Measurements from ENCODE around the gene INAFM2. TPM values are rescaled to one million over a fixed set of nuclear protein-coding genes. Genes with fewer than 3 reads are reported as not detected.

INAFM2 gene
- total and polyA plus RNA-seq, 4 donors = 3.3 to 5.7 (median 4.4) TPM

DNA sequence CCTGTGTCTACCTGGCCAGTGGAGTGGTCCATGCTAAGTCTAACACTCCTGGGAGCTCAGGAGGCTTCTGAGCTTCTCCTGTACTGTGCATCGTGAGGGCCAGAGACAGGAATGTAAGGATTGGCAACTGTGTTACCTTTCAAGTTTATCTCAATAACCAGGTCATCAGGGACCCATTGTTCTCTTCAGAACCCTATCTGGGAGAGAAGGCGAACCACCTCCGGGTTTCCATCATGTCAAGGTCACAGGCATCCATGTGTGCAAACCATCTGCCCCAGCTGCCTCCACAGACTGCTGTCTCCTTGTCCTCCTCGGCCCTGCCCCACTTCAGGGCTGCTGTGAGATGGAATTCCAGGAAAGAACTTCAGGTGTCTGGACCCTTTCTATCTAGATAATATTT, 46.6 kb upstream of the INAFM2 start:
- Histone ChIP-seq H3K4me3 (ENCODE audit: low read depth in 1 of 3, low read length in 3 of 3) (no peak overlapping the region), H3K4me1 (ENCODE audit: control insufficient read depth in 4 of 4, insufficient read depth in 4 of 4, low read length in 3 of 4) (peaks cover 3 to 15% (median 10%) of the 10 kb centered on the region in 4 donors), H3K27ac (ENCODE audit: low read depth in 1 of 2, low read length in 2 of 2) (no peak overlapping the region), H3K9me3 (ENCODE audit: control insufficient read depth in 4 of 4, low read length in 3 of 4) (no peaks in the 10 kb centered on the region), H3K9ac (ENCODE audit: low read depth in 1 of 2, low read length in 2 of 2) (no peak overlapping the region), H3K36me3 (ENCODE audit: control insufficient read depth in 4 of 4, insufficient read depth in 3 of 4, low read depth in 1 of 4, low read length in 3 of 4) (no peaks in the 10 kb centered on the region), H3K27me3 (ENCODE audit: control insufficient read depth in 4 of 4, insufficient read depth in 4 of 4, low read length in 3 of 4) (peaks cover 0 to 8% (median 2%) of the 10 kb centered on the region in 4 donors)
- TF ChIP-seq ZBTB33 (IDR thresholded peaks at IDR 0.05) = no peak
- no peak for TF ChIP-seq RAD21 (IDR thresholded peaks at IDR 0.05)
- TF ChIP-seq ATF3 (IDR thresholded peaks at IDR 0.05) = no peak
- TF ChIP-seq, protein P1, sequence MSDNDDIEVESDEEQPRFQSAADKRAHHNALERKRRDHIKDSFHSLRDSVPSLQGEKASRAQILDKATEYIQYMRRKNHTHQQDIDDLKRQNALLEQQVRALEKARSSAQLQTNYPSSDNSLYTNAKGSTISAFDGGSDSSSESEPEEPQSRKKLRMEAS (IDR thresholded peaks at IDR 0.05) = no peak
- TF ChIP-seq TAF1 (conservative IDR thresholded peaks at IDR 0.05) = no peak
- TF ChIP-seq, protein P2, sequence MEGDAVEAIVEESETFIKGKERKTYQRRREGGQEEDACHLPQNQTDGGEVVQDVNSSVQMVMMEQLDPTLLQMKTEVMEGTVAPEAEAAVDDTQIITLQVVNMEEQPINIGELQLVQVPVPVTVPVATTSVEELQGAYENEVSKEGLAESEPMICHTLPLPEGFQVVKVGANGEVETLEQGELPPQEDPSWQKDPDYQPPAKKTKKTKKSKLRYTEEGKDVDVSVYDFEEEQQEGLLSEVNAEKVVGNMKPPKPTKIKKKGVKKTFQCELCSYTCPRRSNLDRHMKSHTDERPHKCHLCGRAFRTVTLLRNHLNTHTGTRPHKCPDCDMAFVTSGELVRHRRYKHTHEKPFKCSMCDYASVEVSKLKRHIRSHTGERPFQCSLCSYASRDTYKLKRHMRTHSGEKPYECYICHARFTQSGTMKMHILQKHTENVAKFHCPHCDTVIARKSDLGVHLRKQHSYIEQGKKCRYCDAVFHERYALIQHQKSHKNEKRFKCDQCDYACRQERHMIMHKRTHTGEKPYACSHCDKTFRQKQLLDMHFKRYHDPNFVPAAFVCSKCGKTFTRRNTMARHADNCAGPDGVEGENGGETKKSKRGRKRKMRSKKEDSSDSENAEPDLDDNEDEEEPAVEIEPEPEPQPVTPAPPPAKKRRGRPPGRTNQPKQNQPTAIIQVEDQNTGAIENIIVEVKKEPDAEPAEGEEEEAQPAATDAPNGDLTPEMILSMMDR (IDR thresholded peaks at IDR 0.05; ENCODE audit: low read depth, low read length, missing input control) = no peak
- TF ChIP-seq FOXA1 (IDR thresholded peaks at IDR 0.05) = no peak
- no peak for TF ChIP-seq FOXA2 (IDR thresholded peaks at IDR 0.05)
- no peak for TF ChIP-seq NR2F2 (IDR thresholded peaks at IDR 0.05)
- TF ChIP-seq RXRA (IDR thresholded peaks at IDR 0.05) = no peak
- TF ChIP-seq, protein P3, sequence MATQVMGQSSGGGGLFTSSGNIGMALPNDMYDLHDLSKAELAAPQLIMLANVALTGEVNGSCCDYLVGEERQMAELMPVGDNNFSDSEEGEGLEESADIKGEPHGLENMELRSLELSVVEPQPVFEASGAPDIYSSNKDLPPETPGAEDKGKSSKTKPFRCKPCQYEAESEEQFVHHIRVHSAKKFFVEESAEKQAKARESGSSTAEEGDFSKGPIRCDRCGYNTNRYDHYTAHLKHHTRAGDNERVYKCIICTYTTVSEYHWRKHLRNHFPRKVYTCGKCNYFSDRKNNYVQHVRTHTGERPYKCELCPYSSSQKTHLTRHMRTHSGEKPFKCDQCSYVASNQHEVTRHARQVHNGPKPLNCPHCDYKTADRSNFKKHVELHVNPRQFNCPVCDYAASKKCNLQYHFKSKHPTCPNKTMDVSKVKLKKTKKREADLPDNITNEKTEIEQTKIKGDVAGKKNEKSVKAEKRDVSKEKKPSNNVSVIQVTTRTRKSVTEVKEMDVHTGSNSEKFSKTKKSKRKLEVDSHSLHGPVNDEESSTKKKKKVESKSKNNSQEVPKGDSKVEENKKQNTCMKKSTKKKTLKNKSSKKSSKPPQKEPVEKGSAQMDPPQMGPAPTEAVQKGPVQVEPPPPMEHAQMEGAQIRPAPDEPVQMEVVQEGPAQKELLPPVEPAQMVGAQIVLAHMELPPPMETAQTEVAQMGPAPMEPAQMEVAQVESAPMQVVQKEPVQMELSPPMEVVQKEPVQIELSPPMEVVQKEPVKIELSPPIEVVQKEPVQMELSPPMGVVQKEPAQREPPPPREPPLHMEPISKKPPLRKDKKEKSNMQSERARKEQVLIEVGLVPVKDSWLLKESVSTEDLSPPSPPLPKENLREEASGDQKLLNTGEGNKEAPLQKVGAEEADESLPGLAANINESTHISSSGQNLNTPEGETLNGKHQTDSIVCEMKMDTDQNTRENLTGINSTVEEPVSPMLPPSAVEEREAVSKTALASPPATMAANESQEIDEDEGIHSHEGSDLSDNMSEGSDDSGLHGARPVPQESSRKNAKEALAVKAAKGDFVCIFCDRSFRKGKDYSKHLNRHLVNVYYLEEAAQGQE (IDR thresholded peaks at IDR 0.05) = no peak
- TF ChIP-seq SP1 (IDR thresholded peaks at IDR 0.05) = no peak
- TF ChIP-seq EGR1 (IDR thresholded peaks at IDR 0.05; ENCODE audit: low read depth in 2 of 2) = no peak
- 69% methylated on average over 4 of the region's 4 CpGs for WGBS
- DNase-seq (ENCODE audit: low spot score) = no peak

- H3K9me3 ChIP-seq (ENCODE audit: control insufficient read depth in 4 of 4, low read length in 3 of 4) = no peaks in the 10 kb centered on the region
- DNase-seq (ENCODE audit: low spot score) = no peak
- TF ChIP-seq RXRA (IDR thresholded peaks at IDR 0.05) = no peak
- TF ChIP-seq HNF4A (conservative IDR thresholded peaks at IDR 0.05) = no peak
- no peak for TF ChIP-seq FOXA2 (IDR thresholded peaks at IDR 0.05)
- no peak for TF ChIP-seq EGR1 (IDR thresholded peaks at IDR 0.05; ENCODE audit: low read depth in 2 of 2)
- no peak for TF ChIP-seq GABPA (IDR thresholded peaks at IDR 0.05 in 1 of 2, conservative IDR thresholded peaks at IDR 0.05 in 1 of 2)
- TF ChIP-seq NR2F2 (IDR thresholded peaks at IDR 0.05) = no peak
- TF ChIP-seq, protein P1 (IDR thresholded peaks at IDR 0.05) = no peak
- no peak for TF ChIP-seq SP1 (IDR thresholded peaks at IDR 0.05)
- TF ChIP-seq, protein P2 (IDR thresholded peaks at IDR 0.05; ENCODE audit: low read depth, low read length, missing input control) = no peak
- H3K27ac ChIP-seq (ENCODE audit: low read depth in 1 of 2, low read length in 2 of 2) = no peak overlapping the region
- H3K4me1 ChIP-seq (ENCODE audit: control insufficient read depth in 4 of 4, insufficient read depth in 4 of 4, low read length in 3 of 4) = peaks cover 2 to 16% (median 11%) of the 10 kb centered on the region in 4 donors
- H3K27me3 ChIP-seq (ENCODE audit: control insufficient read depth in 4 of 4, insufficient read depth in 4 of 4, low read length in 3 of 4) = peaks cover 0 to 8% (median 2%) of the 10 kb centered on the region in 4 donors
- 52% methylated on average over 16 of the region's 16 CpGs for WGBS
- no peak overlapping the region for H3K9ac ChIP-seq (ENCODE audit: low read depth in 1 of 2, low read length in 2 of 2)
- H3K36me3 ChIP-seq (ENCODE audit: control insufficient read depth in 4 of 4, insufficient read depth in 3 of 4, low read depth in 1 of 4, low read length in 3 of 4) = no peaks in the 10 kb centered on the region
- H3K4me3 ChIP-seq (ENCODE audit: low read depth in 1 of 3, low read length in 3 of 3) = no peak overlapping the region
These were observed 46.0 kb upstream of the INAFM2 start for GRCh38 chr15:40277471-40277870.

Measured in liver (tissue), 9 donors.